ENCODE measurements around the gene SWAP70. TPM values are rescaled to one million over a fixed set of nuclear protein-coding genes. Genes with fewer than 3 reads are reported as not detected.
"Not testable (repeated sequence)": the region's sequence is repeated elsewhere in the genome, so short reads cannot be mapped to it uniquely, and the experiment has no call there.

The SWAP70 gene
- total RNA-seq, 2 donors from 2014 or later: 6.1 to 7.5 TPM

DNA sequence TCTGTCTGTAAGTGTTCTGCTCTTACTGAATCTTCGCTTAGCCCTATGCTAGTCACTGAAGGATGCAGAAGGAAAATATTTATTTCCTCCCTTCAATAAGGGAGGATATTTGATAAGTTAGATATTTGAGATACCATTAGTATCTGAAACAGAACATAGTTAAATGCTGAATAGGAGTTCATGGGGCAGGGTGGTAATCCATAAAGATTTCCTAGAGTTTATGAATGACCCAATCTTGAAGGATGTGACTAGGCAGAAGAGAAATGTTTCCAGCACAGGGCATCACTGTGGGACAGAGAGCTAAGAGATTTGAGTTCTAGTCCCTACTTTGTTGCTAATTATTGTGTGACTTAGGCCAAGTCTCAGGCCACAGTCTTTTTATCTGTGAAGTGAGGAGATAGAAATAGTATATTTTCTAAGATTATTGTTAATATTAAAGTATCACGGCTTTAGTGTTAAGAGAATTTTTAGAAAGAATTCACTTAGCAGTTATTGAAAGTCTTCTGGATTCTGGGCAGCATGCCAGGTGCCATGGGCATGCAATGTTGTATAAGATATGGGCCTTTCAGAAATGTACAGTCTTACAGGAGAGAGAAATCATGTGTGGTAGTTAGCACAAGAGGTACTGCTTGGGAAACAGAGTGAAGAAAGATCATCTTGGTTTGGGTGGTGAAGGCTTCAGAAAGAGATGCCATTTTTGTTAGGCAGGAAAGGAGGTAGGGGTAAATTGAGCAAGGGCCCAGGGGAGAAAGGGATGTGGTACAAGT lies 24.0 kb downstream of the SWAP70 start:
- ATAC-seq (no peak), DNase-seq (no peak)
- no peaks in the 10 kb centered on the region for H3K36me3 Mint-ChIP-seq (ENCODE audit: low read depth)
- no peak overlapping the region for H3K4me3 Mint-ChIP-seq
- peaks cover 4% of the 10 kb centered on the region for H3K4me1 Mint-ChIP-seq
- H3K9me3 ChIP-seq (ENCODE audit: control insufficient read depth, low read length, poor library complexity, severe bottlenecking): no peaks in the 10 kb centered on the region
- no peaks in the 10 kb centered on the region for H3K27me3 Mint-ChIP-seq
- H3K27ac Mint-ChIP-seq: no peak overlapping the region

DNA sequence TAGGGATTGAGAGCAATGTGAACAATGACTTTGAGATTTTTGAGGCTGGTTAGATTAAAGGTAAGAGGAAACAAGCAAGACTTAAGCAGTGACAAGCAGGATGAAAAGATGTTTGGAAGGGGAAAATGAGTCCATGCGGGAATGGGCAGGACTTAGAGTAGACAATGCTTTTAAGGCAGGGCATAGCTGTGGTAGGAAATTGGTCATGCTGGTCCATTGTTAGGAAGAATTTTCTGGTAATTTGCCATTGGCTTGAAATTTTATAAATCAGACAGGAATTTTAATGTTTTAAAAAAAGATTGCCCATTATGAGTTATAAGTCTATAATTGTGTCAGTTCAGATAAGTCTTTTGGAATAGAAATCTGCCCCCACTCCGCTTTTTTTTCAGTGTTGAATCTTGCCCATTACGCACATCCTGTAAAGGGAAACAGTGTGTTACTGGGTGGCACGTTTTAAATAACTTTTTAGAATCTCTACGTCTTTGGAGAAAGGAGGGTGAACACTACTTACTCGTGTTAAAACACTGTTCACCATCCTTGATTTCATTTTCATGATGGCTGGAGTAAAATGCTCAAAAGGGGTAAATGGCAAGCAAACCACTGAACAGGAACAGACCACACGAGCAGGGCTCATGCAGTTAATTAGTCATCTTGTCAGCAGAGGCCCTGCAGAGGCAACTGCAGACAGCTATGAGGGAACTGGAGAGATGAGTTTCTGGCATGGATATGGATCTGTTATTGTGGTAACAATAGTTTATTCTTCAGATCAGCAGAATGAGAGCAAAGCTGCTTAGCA lies 25.0 kb downstream of the SWAP70 start:
- no peaks in the 10 kb centered on the region for H3K27me3 Mint-ChIP-seq
- no peaks in the 10 kb centered on the region for H3K36me3 Mint-ChIP-seq (ENCODE audit: low read depth)
- ATAC-seq (peak; percentile 50), DNase-seq (no peak)
- no peak overlapping the region for H3K27ac Mint-ChIP-seq
- H3K4me3 Mint-ChIP-seq: no peak overlapping the region
- peaks cover 5% of the 10 kb centered on the region for H3K4me1 Mint-ChIP-seq
- H3K9me3 ChIP-seq (ENCODE audit: control insufficient read depth, low read length, poor library complexity, severe bottlenecking): no peaks in the 10 kb centered on the region

DNA sequence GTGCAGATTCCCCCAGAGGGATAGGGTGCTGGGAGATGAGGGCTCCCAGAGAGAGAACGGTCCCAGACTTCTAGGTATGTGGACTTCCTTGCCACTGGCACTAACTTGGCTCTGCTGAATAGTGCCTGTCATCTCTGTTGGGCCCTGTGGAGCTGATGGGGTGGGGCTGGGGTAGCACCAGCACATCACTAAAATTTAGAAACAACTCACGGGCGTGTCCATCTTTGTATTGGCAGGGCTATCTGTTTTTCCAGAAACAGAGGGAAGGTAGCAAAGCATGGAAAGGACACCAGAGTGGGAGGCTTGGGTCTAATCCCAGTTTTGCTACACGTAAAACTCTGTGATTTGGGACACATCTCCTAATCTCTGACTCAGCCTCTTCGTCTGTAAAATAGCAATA lies 25.8 kb downstream of the SWAP70 start:
- H3K27ac Mint-ChIP-seq: no peak overlapping the region
- peaks cover 4% of the 10 kb centered on the region for H3K36me3 Mint-ChIP-seq (ENCODE audit: low read depth)
- no peak overlapping the region for H3K4me3 Mint-ChIP-seq
- no peaks in the 10 kb centered on the region for H3K9me3 ChIP-seq (ENCODE audit: control insufficient read depth, low read length, poor library complexity, severe bottlenecking)
- no peak for DNase-seq
- H3K4me1 Mint-ChIP-seq: peaks cover 5% of the 10 kb centered on the region
- ATAC-seq: no peak
- H3K27me3 Mint-ChIP-seq: no peaks in the 10 kb centered on the region

DNA sequence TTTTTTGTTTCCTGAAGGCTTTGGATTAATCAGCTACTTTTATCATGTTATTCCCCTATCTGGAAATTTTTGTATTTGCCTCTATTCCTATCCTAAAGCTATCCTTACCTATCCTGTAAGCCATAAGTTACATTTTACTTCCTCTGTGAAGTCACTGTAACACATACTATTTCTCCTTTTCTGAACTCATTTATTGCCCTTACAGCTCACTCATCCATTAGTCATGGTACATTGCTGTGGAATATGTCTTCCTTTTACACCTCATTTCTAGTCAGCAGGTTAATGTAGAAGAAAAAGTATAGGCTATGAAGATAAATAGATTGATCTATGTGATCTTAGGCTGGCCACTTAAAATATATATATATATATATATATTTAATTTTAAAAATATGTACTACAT lies 28.0 kb downstream of the SWAP70 start:
- no peak for DNase-seq
- ATAC-seq: no peak
- Mint-ChIP-seq H3K27ac (no peak overlapping the region), H3K4me1 (peaks cover 5% of the 10 kb centered on the region), H3K27me3 (no peaks in the 10 kb centered on the region), H3K4me3 (no peak overlapping the region), H3K36me3 (ENCODE audit: low read depth) (peaks cover 6% of the 10 kb centered on the region)
- no peaks in the 10 kb centered on the region for H3K9me3 ChIP-seq (ENCODE audit: control insufficient read depth, low read length, poor library complexity, severe bottlenecking)

DNA sequence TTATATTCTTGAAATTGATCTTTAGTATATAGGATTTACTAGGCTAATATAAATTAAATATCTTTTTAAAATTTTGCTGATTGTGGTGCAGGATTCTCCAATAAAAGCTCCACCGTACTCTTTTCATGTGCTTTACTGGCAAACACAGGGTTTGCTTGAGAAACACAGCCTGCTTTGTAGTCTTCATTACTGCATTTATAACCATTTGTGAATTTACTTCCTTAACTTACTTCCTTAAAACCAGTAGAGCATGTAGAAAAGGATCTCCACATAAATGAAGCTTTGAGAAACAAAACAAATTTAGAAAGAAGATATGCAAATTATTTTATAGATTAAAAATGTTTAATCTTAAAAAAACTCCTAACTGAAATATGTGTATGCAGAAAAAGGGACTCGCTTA lies 28.8 kb downstream of the SWAP70 start:
- no peaks in the 10 kb centered on the region for H3K27me3 Mint-ChIP-seq
- H3K9me3 ChIP-seq (ENCODE audit: control insufficient read depth, low read length, poor library complexity, severe bottlenecking): no peaks in the 10 kb centered on the region
- peaks cover 5% of the 10 kb centered on the region for H3K4me1 Mint-ChIP-seq
- H3K4me3 Mint-ChIP-seq: no peak overlapping the region
- H3K27ac Mint-ChIP-seq: no peak overlapping the region
- peak; percentile 32 for ATAC-seq
- no peak for DNase-seq
- H3K36me3 Mint-ChIP-seq (ENCODE audit: low read depth): peaks cover 6% of the 10 kb centered on the region

DNA sequence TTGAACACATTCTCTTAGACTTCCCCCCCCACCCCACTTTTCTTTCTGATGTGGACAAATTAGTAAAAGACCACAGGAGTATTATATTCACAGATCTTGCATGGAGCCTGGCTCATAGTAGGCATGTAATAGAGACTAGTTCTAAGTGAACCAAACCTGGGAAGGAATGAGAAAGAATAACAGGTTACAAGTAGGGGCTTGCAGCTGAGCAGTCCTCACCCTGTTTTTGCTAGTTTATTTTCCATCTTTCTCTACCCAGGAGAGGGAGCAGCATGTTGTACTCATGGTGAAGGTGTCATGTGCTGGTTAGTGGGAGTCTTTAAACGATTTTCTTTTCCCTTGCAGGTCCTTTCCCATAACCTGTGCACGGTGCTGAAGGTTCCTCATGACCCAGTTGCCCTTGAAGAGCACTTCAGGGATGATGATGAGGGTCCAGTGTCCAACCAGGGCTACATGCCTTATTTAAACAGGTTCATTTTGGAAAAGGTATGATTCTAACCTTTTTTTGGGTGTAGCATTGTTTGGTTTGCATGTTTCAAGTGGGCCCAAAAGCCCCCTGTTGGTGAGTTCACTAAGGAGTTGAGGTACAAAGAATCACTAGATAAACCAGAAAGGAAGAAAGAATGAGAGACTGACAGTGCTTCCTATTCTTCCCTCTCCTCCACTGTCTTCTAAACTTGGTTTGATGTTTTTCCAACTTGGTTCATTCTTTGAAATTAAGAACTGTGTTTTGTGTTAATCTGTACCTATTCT lies 30.1 kb downstream of the SWAP70 start:
- ATAC-seq (no peak), DNase-seq (no peak)
- no peaks in the 10 kb centered on the region for H3K9me3 ChIP-seq (ENCODE audit: control insufficient read depth, low read length, poor library complexity, severe bottlenecking)
- no peak overlapping the region for H3K27ac Mint-ChIP-seq
- H3K4me1 Mint-ChIP-seq: peaks cover 5% of the 10 kb centered on the region
- peaks cover 6% of the 10 kb centered on the region for H3K36me3 Mint-ChIP-seq (ENCODE audit: low read depth)
- no peaks in the 10 kb centered on the region for H3K27me3 Mint-ChIP-seq
- no peak overlapping the region for H3K4me3 Mint-ChIP-seq

DNA sequence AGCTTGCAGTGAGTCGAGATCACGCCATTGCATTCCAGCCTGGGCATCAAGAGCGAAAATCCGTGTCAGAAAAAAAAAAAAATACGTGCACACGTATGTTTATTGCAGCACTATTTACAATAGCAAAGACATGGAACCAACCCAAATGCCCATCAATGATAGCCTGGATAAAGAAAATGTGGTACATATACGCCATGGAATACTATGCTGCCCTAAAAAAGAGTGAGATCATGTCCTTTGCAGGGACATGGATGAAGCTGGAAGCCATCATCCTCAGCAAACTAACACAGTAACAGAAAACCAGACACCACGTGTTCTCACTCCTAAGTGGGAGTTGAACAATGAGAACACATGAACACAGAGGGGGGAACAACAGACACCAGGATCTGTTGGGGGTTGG lies 31.4 kb downstream of the SWAP70 start:
- H3K9me3 ChIP-seq (ENCODE audit: control insufficient read depth, low read length, poor library complexity, severe bottlenecking); H3K27ac Mint-ChIP-seq; H3K4me1 Mint-ChIP-seq; H3K36me3 Mint-ChIP-seq (ENCODE audit: low read depth); H3K27me3 Mint-ChIP-seq; DNase-seq; H3K4me3 Mint-ChIP-seq; ATAC-seq: not testable (repeated sequence)

DNA sequence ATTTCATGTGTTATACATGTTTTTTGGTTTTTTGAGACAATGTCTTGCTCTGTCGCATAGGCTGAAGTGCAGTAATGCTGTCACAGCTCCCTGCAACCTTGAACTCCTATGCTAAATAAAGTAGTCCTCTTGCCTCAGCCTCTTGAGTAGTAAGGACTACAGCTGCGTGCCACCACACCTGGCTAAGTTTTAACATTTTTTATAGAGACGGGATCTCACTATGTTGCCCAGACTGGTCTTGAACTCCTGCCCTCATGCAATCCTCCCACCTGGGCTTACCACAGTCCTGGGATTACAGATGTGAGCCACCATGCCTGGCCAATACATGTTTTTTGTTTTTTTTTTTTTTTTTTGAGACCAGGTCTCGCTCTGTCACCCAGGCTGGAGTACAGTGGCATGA lies 33.9 kb downstream of the SWAP70 start:
- Mint-ChIP-seq H3K27me3 (no peaks in the 10 kb centered on the region), H3K27ac (no peak overlapping the region), H3K4me1 (peaks cover 8% of the 10 kb centered on the region), H3K4me3 (no peak overlapping the region), H3K36me3 (ENCODE audit: low read depth) (peaks cover 6% of the 10 kb centered on the region)
- DNase-seq: no peak
- ATAC-seq: no peak
- no peaks in the 10 kb centered on the region for H3K9me3 ChIP-seq (ENCODE audit: control insufficient read depth, low read length, poor library complexity, severe bottlenecking)

DNA sequence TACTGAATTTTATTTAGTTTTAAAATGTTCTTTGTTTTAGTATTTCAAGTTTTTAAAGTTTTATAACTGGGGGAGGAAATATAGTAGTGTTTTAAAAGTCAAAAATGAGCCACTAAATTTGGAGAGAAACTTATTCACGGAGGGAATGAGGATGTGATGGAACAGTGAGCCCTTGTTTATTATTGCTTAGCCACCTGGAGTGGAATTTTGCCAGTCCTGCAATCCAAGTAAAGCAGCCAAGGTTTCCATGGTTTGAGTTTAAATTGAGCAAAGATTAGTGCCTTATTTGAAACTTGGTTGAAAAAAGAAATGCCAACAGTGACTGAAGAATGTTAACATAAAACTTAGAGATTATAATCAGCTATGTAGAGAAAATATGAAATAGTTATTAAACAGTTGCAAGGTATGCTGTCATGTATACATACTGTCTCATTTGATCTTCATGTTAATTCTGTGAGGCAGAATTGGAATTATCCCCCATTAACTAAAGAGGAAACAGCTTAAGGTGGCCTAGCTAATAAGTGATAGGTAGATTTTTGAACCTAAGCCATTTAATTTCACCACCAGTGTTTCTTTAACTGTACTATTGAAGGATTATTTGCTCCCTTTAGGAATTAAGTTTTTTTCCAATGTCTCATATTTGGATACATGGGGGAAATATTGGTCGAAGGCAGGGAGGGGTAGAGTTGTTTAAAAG lies 36.4 kb downstream of the SWAP70 start:
- Mint-ChIP-seq H3K4me3 (no peak overlapping the region), H3K4me1 (peaks cover 13% of the 10 kb centered on the region), H3K27ac (no peak overlapping the region), H3K27me3 (no peaks in the 10 kb centered on the region), H3K36me3 (ENCODE audit: low read depth) (peaks cover 2% of the 10 kb centered on the region)
- no peak for ATAC-seq
- no peak for DNase-seq
- no peaks in the 10 kb centered on the region for H3K9me3 ChIP-seq (ENCODE audit: control insufficient read depth, low read length, poor library complexity, severe bottlenecking)

DNA sequence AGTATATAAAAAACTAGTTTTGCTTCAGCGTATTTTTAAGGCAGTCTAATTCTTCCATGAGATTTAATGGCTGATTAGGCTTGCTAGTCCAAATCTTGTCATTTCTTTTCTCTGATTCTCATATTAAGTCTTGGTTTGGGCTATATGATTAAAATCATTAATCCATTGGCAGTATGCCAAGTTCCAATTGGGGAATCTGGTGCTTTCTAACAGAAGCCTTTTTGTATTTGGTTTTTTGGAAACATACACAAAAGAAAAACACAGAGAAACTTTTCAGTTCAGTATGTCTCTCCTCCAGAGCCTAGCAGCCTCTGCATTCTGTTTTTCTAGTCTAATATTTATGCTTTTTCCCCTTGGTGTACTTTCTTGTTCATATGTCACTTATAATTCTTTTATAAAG lies 37.9 kb downstream of the SWAP70 start:
- H3K9me3 ChIP-seq (ENCODE audit: control insufficient read depth, low read length, poor library complexity, severe bottlenecking): no peaks in the 10 kb centered on the region
- no peaks in the 10 kb centered on the region for H3K36me3 Mint-ChIP-seq (ENCODE audit: low read depth)
- DNase-seq (no peak), ATAC-seq (no peak)
- no peak overlapping the region for H3K4me3 Mint-ChIP-seq
- no peaks in the 10 kb centered on the region for H3K27me3 Mint-ChIP-seq
- peaks cover 13% of the 10 kb centered on the region for H3K4me1 Mint-ChIP-seq
- H3K27ac Mint-ChIP-seq: peak overlapping the region; percentile 45

DNA sequence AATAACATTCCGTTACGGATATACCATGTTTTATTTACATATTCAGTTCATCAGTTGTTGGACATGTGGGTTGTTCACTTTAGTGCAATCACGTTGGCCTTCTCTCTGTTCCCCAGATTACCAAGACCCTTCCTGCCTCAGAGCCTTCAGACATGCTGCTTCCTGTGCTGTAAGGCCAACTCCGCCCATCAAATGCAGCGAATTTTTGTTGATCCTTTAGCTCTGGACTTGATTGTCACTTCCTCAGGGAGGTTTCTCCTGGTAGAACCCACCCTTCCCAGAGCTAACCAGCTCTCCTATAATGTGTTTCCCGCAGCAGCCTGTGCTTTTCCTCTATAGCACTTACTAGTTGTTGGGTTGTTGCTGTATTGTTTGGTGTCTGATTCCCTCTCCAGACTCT lies 39.4 kb downstream of the SWAP70 start:
- Mint-ChIP-seq H3K36me3 (ENCODE audit: low read depth) (no peaks in the 10 kb centered on the region), H3K4me1 (peaks cover 13% of the 10 kb centered on the region), H3K27me3 (no peaks in the 10 kb centered on the region), H3K27ac (no peak overlapping the region), H3K4me3 (no peak overlapping the region)
- DNase-seq (no peak), ATAC-seq (no peak)
- no peaks in the 10 kb centered on the region for H3K9me3 ChIP-seq (ENCODE audit: control insufficient read depth, low read length, poor library complexity, severe bottlenecking)

DNA sequence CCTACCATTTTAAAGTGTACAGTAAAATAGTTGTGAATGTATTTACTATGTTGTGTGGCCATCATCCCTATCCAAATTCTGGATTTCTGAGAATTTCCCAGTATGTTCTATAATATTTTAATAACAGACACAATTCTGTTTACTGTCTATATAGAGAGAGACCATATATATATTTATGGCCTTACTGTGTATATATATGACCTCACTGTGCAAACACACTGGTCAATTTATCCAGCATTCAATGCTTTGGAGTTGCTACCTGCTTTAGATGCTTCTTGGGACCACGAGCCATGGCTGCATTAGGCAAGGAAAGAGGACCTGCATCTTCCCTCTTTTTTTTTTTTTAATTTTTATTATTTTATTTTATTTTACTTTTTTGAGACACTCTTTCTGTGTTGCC lies 40.2 kb downstream of the SWAP70 start:
- Mint-ChIP-seq H3K4me1 (peaks cover 13% of the 10 kb centered on the region), H3K27ac (no peak overlapping the region), H3K36me3 (ENCODE audit: low read depth) (no peaks in the 10 kb centered on the region), H3K27me3 (no peaks in the 10 kb centered on the region), H3K4me3 (no peak overlapping the region)
- ATAC-seq: no peak
- no peak for DNase-seq
- no peaks in the 10 kb centered on the region for H3K9me3 ChIP-seq (ENCODE audit: control insufficient read depth, low read length, poor library complexity, severe bottlenecking)

DNA sequence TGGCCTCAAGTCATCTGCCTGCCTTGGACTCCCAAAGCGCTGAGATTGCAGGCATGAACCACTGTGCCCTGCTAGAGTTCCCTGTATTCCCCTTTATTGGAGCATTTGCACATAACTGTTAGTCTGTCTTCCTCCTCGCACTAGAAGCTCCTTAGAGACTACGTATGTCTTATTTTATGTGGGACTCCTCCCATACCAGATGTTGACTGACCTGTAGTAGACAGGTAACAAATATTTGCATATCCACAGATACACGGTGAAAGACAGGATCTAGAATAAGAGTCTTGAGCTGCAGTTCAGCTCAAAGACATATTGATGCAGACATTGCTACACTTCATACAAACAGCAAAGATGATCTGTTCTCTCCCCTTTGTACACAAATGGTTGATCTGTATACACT lies 40.7 kb downstream of the SWAP70 start:
- Mint-ChIP-seq H3K27ac (no peak overlapping the region), H3K36me3 (ENCODE audit: low read depth) (no peaks in the 10 kb centered on the region)

More for the DNA sequence above, 40.7 kb downstream of the SWAP70 start:
- Mint-ChIP-seq H3K4me3 (no peak overlapping the region), H3K27me3 (no peaks in the 10 kb centered on the region), H3K4me1 (peaks cover 13% of the 10 kb centered on the region)
- no peak for ATAC-seq
- no peaks in the 10 kb centered on the region for H3K9me3 ChIP-seq (ENCODE audit: control insufficient read depth, low read length, poor library complexity, severe bottlenecking)
- no peak for DNase-seq

Measured in T-helper 17 cell (primary cell).